H1 (cell line): Measurements from ENCODE around the gene MACROD2.

Source experiments
- ATF2 ChIP-seq: IDR thresholded peaks from 2 replicates; pipeline ENCODE4 v1.6.1; 2012; ENCODE audit warnings: low read length, inconsistent platforms
- ATF3 ChIP-seq: IDR thresholded peaks from 2 replicates; pipeline ENCODE4 v1.6.1; 2011; ENCODE audit warnings: low read depth, mild to moderate bottlenecking, low read length; ENCODE audit not compliant: insufficient read depth
- CREB1 ChIP-seq: IDR thresholded peaks from 2 replicates; pipeline ENCODE4 v1.6.1; 2012; ENCODE audit warnings: inconsistent platforms
- CTCF ChIP-seq, 3 experiments: IDR thresholded peaks; 1 replicate in 2 of 3; 2 replicates in 1 of 3; pipeline versions ENCODE4 v1.5.1 to v1.6.1; 2011; ENCODE audit warnings: low read length in 3 of 3, mild to moderate bottlenecking in 3 of 3, inconsistent platforms in 2 of 3, low read depth in 1 of 3, moderate library complexity in 1 of 3; ENCODE audit not compliant: insufficient read depth in 1 of 3; ENCODE audit errors: control extremely low read depth in 1 of 3
- EP300 ChIP-seq, 2 experiments: IDR thresholded peaks; 1 replicate in 1 of 2; 2 replicates in 1 of 2; pipeline ENCODE4 v1.6.1; 2011 to 2012; ENCODE audit warnings: low read depth in 2 of 2, low read length in 2 of 2, mild to moderate bottlenecking in 2 of 2, borderline replicate concordance in 1 of 2, inconsistent platforms in 1 of 2, moderate library complexity in 1 of 2
- GABPA ChIP-seq: IDR thresholded peaks from 2 replicates; pipeline ENCODE4 v1.6.1; 2011; ENCODE audit warnings: mild to moderate bottlenecking, low read length, moderate library complexity, borderline replicate concordance; ENCODE audit not compliant: insufficient read depth
- KDM1A ChIP-seq: fragments of 200-600, 300-600 bp; sonication (generic); IDR thresholded peaks from 2 replicates; pipeline ENCODE4 v1.7.1; 2016; ENCODE audit warnings: mild to moderate bottlenecking, low read length, borderline replicate concordance
- POLR2AphosphoS5 ChIP-seq: IDR thresholded peaks from 2 replicates; pipeline ENCODE4 v1.6.1; 2011; ENCODE audit warnings: low read depth, low read length
- RAD21 ChIP-seq, 2 experiments: IDR thresholded peaks in 1 of 2; conservative IDR thresholded peaks in 1 of 2; 2 replicates each; pipeline ENCODE4 v1.6.1; 2011; ENCODE audit warnings: low read depth in 2 of 2, low read length in 2 of 2, improper control_type of control experiment in 1 of 2, inconsistent platforms in 1 of 2, mild to moderate bottlenecking in 1 of 2, moderate library complexity in 1 of 2
- RFX5 ChIP-seq: IDR thresholded peaks from 2 replicates; pipeline ENCODE4 v1.6.1; 2011; ENCODE audit warnings: low read depth, low read length, improper control_type of control experiment, borderline replicate concordance
- SIN3A ChIP-seq, 2 experiments: IDR thresholded peaks in 1 of 2; conservative IDR thresholded peaks in 1 of 2; 2 replicates each; pipeline ENCODE4 v1.6.1; 2011 to 2012; ENCODE audit warnings: low read length in 2 of 2, improper control_type of control experiment in 1 of 2, low read depth in 1 of 2, mild to moderate bottlenecking in 1 of 2

GRCh38 chr20:14219801-14220461 lies 224.6 kb downstream of the MACROD2 start:
- no peak for TF ChIP-seq GABPA
- no peak for TF ChIP-seq RFX5
- no peak for TF ChIP-seq RAD21 (IDR thresholded peaks at IDR 0.05 in 1 of 2, conservative IDR thresholded peaks at IDR 0.05 in 1 of 2; ENCODE audit: low read depth in 2 of 2, low read length in 2 of 2)
- no peak for TF ChIP-seq ATF3
- TF ChIP-seq EP300 (IDR thresholded peaks at IDR 0.05; ENCODE audit: borderline replicate concordance in 1 of 2, low read depth in 2 of 2, low read length in 2 of 2): no peak
- TF ChIP-seq CTCF (IDR thresholded peaks at IDR 0.05; ENCODE audit: control extremely low read depth in 1 of 3, insufficient read depth in 1 of 3, low read depth in 1 of 3, low read length in 3 of 3): no peak
- TF ChIP-seq SIN3A (conservative IDR thresholded peaks at IDR 0.05 in 1 of 2, IDR thresholded peaks at IDR 0.05 in 1 of 2; ENCODE audit: low read depth in 1 of 2, low read length in 2 of 2): no peak
- TF ChIP-seq POLR2AphosphoS5: no peak
- no peak for TF ChIP-seq KDM1A
- TF ChIP-seq ATF2: no peak
- no peak for TF ChIP-seq CREB1
